Uterus (tissue), 2 donors: ENCODE measurements around the gene HDC.

Experiments
- POLR2A ChIP-seq, 2 donors: fragments of 450-650 bp; IDR thresholded peaks; one replicate each; pipeline ENCODE4 v1.6.1; 2016; ENCODE audit warnings: antibody characterized with exemption in 2 of 2, mild to moderate bottlenecking in 1 of 2, moderate library complexity in 1 of 2
- TF ChIP-seq, protein P1 (sequence below), 4 experiments: fragments of 200-600 bp in 2 of 4; fragments of 450-650 bp in 2 of 4; sonication (generic) in 2 of 4; IDR thresholded peaks; one replicate each; pipeline ENCODE4 v1.5.1; 2016 to 2019; ENCODE audit warnings: antibody characterized with exemption in 4 of 4, mild to moderate bottlenecking in 2 of 4, moderate library complexity in 1 of 4

DNA sequence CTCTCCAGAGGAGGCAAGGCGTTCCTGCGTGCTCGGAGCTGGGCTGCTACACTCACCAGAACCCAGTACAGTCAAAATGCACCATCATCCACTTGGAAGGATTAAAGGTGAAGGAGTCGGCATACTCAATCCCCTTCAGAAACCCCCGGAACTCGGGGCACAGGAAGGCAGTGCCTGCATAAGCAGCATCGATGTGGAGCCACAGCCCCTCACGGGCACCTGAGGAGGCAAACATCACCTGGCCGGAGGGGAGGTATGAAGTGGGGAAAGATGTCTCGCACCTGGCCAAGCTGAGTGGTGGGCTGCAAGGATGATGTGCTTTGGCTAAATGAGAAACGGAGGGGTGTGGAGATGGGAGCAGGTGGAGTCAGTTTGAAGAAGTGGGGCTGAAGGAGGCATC lies 13.0 kb downstream of the HDC start:
- TF ChIP-seq, protein P1, sequence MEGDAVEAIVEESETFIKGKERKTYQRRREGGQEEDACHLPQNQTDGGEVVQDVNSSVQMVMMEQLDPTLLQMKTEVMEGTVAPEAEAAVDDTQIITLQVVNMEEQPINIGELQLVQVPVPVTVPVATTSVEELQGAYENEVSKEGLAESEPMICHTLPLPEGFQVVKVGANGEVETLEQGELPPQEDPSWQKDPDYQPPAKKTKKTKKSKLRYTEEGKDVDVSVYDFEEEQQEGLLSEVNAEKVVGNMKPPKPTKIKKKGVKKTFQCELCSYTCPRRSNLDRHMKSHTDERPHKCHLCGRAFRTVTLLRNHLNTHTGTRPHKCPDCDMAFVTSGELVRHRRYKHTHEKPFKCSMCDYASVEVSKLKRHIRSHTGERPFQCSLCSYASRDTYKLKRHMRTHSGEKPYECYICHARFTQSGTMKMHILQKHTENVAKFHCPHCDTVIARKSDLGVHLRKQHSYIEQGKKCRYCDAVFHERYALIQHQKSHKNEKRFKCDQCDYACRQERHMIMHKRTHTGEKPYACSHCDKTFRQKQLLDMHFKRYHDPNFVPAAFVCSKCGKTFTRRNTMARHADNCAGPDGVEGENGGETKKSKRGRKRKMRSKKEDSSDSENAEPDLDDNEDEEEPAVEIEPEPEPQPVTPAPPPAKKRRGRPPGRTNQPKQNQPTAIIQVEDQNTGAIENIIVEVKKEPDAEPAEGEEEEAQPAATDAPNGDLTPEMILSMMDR (IDR thresholded peaks at IDR 0.05): no peak
- no peak for TF ChIP-seq POLR2A (IDR thresholded peaks at IDR 0.05)
